ENCODE results near the gene EYS. TPM values are rescaled to one million over a fixed set of nuclear protein-coding genes. Genes with fewer than 3 reads are reported as not detected.
A peak's percentile ranks its signal among the peaks of the same experiment; 100 is the strongest.

The EYS gene
- total RNA-seq, 2 experiments from 2014 or later: not detected

DNA sequence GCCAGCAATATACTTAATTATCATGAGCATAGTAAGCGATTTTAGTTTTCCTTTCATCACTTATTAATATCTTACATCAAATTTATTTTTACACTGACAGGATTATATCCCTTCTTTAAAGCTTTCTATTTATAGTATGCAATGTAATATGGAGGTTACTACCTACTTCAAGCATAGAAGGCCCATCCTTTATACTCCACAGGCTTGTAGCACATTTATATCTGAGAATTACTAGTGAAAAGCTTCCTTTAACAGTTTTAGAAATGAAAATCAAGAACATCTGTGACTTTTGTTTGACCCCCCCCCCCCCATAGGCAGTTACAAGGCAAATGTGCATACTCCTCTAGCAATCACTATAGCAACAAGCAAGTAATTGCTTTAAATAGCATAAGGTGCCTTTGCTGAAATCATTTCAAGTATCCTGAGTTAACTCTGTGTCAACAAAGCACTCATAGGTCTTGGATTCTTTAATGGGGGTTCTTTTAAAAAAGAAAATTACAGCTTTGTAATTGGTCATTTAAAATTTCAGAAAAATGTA, 1153.7 kb downstream of the EYS start:
- CTCF ChIA-PET: no interaction called here
- H3K27me3 Mint-ChIP-seq: no peaks in the 10 kb centered on the region
- H3K27me3 ChIP-seq (ENCODE audit: control insufficient read depth in 1 of 2, insufficient read depth in 2 of 2, low read length in 2 of 2): no peaks in the 10 kb centered on the region
- no peak overlapping the region for H3K27ac ChIP-seq (ENCODE audit: low read depth in 1 of 2, low read length in 2 of 2)
- H3K36me3 ChIP-seq (ENCODE audit: insufficient read depth, low read length): no peaks in the 10 kb centered on the region
- H3K4me3 Mint-ChIP-seq: no peak overlapping the region
- no peaks in the 10 kb centered on the region for H3K36me3 Mint-ChIP-seq (ENCODE audit: low read depth)
- DNase-seq (no peak), ATAC-seq (ENCODE audit: poor library complexity) (no peak)
- H3K4me3 ChIP-seq (ENCODE audit: low read length): no peak overlapping the region
- no peaks in the 10 kb centered on the region for H3K4me1 ChIP-seq (ENCODE audit: insufficient read depth, low read length)
- peaks cover 13% of the 10 kb centered on the region for H3K9me3 Mint-ChIP-seq
- TF ChIP-seq, protein P1, sequence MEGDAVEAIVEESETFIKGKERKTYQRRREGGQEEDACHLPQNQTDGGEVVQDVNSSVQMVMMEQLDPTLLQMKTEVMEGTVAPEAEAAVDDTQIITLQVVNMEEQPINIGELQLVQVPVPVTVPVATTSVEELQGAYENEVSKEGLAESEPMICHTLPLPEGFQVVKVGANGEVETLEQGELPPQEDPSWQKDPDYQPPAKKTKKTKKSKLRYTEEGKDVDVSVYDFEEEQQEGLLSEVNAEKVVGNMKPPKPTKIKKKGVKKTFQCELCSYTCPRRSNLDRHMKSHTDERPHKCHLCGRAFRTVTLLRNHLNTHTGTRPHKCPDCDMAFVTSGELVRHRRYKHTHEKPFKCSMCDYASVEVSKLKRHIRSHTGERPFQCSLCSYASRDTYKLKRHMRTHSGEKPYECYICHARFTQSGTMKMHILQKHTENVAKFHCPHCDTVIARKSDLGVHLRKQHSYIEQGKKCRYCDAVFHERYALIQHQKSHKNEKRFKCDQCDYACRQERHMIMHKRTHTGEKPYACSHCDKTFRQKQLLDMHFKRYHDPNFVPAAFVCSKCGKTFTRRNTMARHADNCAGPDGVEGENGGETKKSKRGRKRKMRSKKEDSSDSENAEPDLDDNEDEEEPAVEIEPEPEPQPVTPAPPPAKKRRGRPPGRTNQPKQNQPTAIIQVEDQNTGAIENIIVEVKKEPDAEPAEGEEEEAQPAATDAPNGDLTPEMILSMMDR (IDR thresholded peaks at IDR 0.05): no peak
- intact Hi-C loops (cut with DNase I, micrococcal nuclease): no loop called here
- no peaks in the 10 kb centered on the region for H3K4me1 Mint-ChIP-seq (ENCODE audit: low read depth)
- peaks cover 0 to 3% of the 10 kb centered on the region in 2 experiments for H3K9me3 ChIP-seq (ENCODE audit: control insufficient read depth in 1 of 2, insufficient read depth in 1 of 2, low read length in 2 of 2)
- H3K27ac Mint-ChIP-seq: no peak overlapping the region
- POLR2A ChIA-PET: no interaction called here

DNA sequence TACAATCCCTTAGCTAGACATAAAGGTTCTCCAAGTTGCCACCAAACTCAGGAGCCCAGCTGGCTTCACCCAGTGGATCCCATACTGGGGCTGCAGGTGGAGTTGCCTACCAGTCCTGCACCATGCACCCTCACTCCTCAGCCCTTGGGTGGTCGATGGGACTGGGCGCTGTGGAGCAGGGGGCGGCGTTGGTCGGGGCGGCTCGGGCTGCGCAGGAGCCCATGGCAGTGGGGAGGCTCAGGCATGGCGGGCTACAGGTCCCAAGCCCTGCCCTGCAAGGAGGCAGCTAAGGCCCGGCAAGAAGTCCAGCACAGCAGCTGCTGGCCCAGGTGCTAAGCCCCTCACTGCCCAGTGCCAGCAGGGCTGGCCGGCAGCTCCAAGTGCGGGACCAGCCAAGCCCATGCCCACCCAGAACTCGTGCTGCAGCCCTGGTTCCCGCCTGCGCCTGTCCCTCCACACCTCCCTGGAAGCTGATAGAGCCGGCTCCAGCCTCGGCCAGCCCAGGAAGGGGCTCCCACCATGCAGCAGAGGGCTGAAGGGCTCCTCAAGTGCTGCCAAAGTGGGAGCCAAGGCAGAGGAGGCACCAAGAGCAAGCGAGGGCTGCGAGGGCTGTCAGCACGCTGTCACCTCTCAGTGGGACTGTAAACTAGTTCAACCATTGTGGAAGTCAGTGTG, 1159.3 kb downstream of the EYS start:
- DNase-seq (peak in 1 of 14 experiments; percentile 3), ATAC-seq (ENCODE audit: poor library complexity) (no peak)
- intact Hi-C loops (cut with DNase I, micrococcal nuclease): no loop called here
- H3K27ac Mint-ChIP-seq: no peak overlapping the region
- Histone ChIP-seq H3K9me3 (ENCODE audit: control insufficient read depth in 1 of 2, insufficient read depth in 1 of 2, low read length in 2 of 2) (peaks cover 0 to 13% of the 10 kb centered on the region in 2 experiments), H3K4me1 (ENCODE audit: insufficient read depth, low read length) (no peaks in the 10 kb centered on the region), H3K36me3 (ENCODE audit: insufficient read depth, low read length) (no peaks in the 10 kb centered on the region), H3K27me3 (ENCODE audit: control insufficient read depth in 1 of 2, insufficient read depth in 2 of 2, low read length in 2 of 2) (no peaks in the 10 kb centered on the region), H3K4me3 (ENCODE audit: low read length) (no peak overlapping the region), H3K27ac (ENCODE audit: low read depth in 1 of 2, low read length in 2 of 2) (no peak overlapping the region)
- TF ChIP-seq, protein P1 (IDR thresholded peaks at IDR 0.05): no peak
- H3K36me3 Mint-ChIP-seq (ENCODE audit: low read depth): no peaks in the 10 kb centered on the region
- peaks cover 16% of the 10 kb centered on the region for H3K9me3 Mint-ChIP-seq
- H3K27me3 Mint-ChIP-seq: no peaks in the 10 kb centered on the region
- no peaks in the 10 kb centered on the region for H3K4me1 Mint-ChIP-seq (ENCODE audit: low read depth)
- CTCF ChIA-PET: no interaction called here
- POLR2A ChIA-PET: no interaction called here
- H3K4me3 Mint-ChIP-seq: no peak overlapping the region

DNA sequence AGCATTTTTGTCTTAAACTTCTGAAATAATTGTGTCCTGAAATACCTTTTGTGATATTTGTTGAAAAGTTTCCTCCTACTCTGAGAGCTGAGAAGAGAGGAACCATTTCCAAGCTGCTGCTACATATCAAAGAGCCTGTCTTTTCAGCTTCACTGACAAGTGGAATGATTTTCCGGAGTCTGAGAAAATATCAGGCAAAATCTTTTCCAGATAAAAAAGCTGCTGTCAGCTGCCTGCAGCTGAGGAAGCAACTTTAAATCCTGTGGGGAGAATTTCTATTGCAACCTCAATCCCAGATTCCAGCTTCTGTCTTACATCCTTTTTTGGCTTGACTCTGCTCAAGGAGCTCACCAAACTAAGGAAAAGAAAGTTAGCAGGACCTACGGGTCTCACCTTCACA, 1167.1 kb downstream of the EYS start:
- CTCF ChIA-PET: no interaction called here
- Mint-ChIP-seq H3K36me3 (ENCODE audit: low read depth) (no peaks in the 10 kb centered on the region), H3K4me3 (no peak overlapping the region), H3K9me3 (peaks cover 12% of the 10 kb centered on the region), H3K27ac (no peak overlapping the region), H3K4me1 (ENCODE audit: low read depth) (no peaks in the 10 kb centered on the region), H3K27me3 (no peaks in the 10 kb centered on the region)
- TF ChIP-seq, protein P1 (IDR thresholded peaks at IDR 0.05): no peak
- DNase-seq: no peak
- H3K4me1 ChIP-seq (ENCODE audit: insufficient read depth, low read length): no peaks in the 10 kb centered on the region
- ATAC-seq (ENCODE audit: poor library complexity): no peak
- POLR2A ChIA-PET: no interaction called here
- H3K4me3 ChIP-seq (ENCODE audit: low read length): no peak overlapping the region
- no peak overlapping the region for H3K27ac ChIP-seq (ENCODE audit: low read depth in 1 of 2, low read length in 2 of 2)
- peaks cover 4 to 8% of the 10 kb centered on the region in 2 experiments for H3K9me3 ChIP-seq (ENCODE audit: control insufficient read depth in 1 of 2, insufficient read depth in 1 of 2, low read length in 2 of 2)
- H3K27me3 ChIP-seq (ENCODE audit: control insufficient read depth in 1 of 2, insufficient read depth in 2 of 2, low read length in 2 of 2): no peaks in the 10 kb centered on the region
- no peaks in the 10 kb centered on the region for H3K36me3 ChIP-seq (ENCODE audit: insufficient read depth, low read length)
- intact Hi-C loops (cut with DNase I, micrococcal nuclease): no loop called here
